ENCODE measurements around the gene MAP3K8. TPM values are rescaled to one million over a fixed set of nuclear protein-coding genes. Genes with fewer than 3 reads are reported as not detected.

The MAP3K8 gene
- total and polyA plus RNA-seq, 10 of the 15 experiments (the other 5 are each of a cell fraction or from before 2014, with no cell fraction given): 25.5 to 115 (median 40.2) TPM

GRCh38 chr10:30493609-30494530 lies 59.9 kb downstream of the MAP3K8 start (continued):
- TF ChIP-seq ZNF384 (IDR thresholded peaks at IDR 0.05; ENCODE audit: borderline replicate concordance, low read depth, low read length) (no peak), SUZ12 (IDR thresholded peaks at IDR 0.05; ENCODE audit: unreplicated experiment) (no peak), ZBTB11 (CRISPR knock-in tag; IDR thresholded peaks at IDR 0.05) (no peak), ATF2 (IDR thresholded peaks at IDR 0.05; ENCODE audit: low read length) (peak; percentile 59; the same call in 1 of the 2 replicates), HSF1 (IDR thresholded peaks at IDR 0.05; ENCODE audit: low read depth, low read length) (no peak), CREM (IDR thresholded peaks at IDR 0.05; ENCODE audit: low read depth) (peak; percentile 66), SUPT20H (IDR thresholded peaks at IDR 0.05; ENCODE audit: borderline replicate concordance, control insufficient read depth, low read depth, low read length) (no peak), NKRF (conservative IDR thresholded peaks at IDR 0.05) (no peak), MTA2 (IDR thresholded peaks at IDR 0.05; ENCODE audit: low read depth) (peak; percentile 68; the same call in 1 of the 2 replicates), CUX1 (IDR thresholded peaks at IDR 0.05; ENCODE audit: insufficient replicate concordance, low read depth, low read length) (peak; percentile 38), KDM1A (IDR thresholded peaks at IDR 0.05; ENCODE audit: borderline replicate concordance) (no peak), MAX (IDR thresholded peaks at IDR 0.05; ENCODE audit: low read depth, low read length) (no peak), EED (IDR thresholded peaks at IDR 0.05; ENCODE audit: low read depth) (peak; percentile 87)
